Measurements from ENCODE around the gene WWTR1.

DNA sequence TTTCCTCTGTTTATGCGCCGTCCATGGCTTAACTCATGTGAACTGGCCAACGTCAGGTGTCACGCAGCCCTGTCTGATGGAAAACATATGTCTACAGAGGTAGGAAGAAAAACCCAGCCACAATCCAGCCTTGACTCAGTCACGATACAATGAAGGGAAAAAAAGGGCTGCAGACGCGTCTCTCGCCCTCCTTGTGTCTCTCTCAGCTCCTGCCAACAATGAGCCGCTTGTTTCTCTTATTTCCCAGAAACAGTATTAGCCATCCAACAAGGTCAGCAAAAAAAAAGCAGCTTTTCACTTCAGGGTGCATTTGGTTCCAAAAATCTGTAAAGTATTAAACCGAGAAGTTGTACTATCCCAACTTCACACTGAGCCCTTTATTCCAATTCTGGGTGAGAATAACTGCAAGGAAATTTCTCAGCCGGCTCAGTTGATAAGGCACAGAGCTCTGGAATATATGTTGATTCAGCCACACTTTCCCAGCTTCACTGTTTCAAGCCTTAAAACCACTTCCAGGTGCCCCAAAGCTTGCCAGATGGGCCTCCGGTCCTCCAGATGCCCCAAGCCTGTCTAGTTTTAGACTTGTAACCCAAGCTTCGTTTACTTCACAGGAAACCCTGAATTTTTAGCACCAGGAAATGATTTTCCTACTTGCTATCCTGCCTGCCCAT lies 103.9 kb downstream of the WWTR1 start:
- TF ChIP-seq, protein P1, sequence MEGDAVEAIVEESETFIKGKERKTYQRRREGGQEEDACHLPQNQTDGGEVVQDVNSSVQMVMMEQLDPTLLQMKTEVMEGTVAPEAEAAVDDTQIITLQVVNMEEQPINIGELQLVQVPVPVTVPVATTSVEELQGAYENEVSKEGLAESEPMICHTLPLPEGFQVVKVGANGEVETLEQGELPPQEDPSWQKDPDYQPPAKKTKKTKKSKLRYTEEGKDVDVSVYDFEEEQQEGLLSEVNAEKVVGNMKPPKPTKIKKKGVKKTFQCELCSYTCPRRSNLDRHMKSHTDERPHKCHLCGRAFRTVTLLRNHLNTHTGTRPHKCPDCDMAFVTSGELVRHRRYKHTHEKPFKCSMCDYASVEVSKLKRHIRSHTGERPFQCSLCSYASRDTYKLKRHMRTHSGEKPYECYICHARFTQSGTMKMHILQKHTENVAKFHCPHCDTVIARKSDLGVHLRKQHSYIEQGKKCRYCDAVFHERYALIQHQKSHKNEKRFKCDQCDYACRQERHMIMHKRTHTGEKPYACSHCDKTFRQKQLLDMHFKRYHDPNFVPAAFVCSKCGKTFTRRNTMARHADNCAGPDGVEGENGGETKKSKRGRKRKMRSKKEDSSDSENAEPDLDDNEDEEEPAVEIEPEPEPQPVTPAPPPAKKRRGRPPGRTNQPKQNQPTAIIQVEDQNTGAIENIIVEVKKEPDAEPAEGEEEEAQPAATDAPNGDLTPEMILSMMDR (conservative IDR thresholded peaks at IDR 0.05; ENCODE audit: low read depth, low read length), result no peak
- TF ChIP-seq EZH2 (IDR thresholded peaks at IDR 0.05; ENCODE audit: low read length, unreplicated experiment), result no peak

Data from PC-3 (cell line).